GM21529 (cell line): ENCODE data around the gene ATP6V0C.
"Not testable (repeated sequence)": the region's sequence is repeated elsewhere in the genome, so short reads cannot be mapped to it uniquely, and the experiment has no call there.

Source experiments
- ATAC-seq: cut with Tn5 transposase; IDR thresholded peaks from one replicate; pipeline ENCODE4 v1.9.1; 2021; ENCODE audit not compliant: unreplicated experiment

ATP6V0C gene

GRCh38 chr16:2540912-2541311 lies 27.2 kb downstream of the ATP6V0C start:
- ATAC-seq, result not testable (repeated sequence)

- ATAC-seq, result not testable (repeated sequence)
These were observed 27.7 kb downstream of the ATP6V0C start for GRCh38 chr16:2541409-2541808.

DNA sequence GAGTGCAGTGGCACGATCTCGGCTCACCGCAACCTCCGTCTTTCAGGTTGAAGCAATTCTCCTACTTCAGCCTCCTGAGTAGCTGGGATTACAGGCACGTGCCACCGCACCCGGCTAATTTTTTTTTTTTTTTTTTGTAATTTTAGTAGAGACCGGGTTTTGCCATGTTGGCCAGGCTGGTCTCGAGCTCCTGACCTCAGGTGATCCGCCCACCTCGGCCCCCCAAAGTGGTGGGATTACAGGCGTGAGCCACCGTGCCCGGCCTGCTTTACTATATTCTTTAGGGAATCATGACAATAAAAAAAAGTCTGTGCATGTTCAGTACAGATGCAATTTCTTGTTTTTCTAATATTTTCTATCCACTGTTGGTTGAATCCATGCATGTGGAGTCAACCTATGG lies 30.0 kb downstream of the ATP6V0C start:
- ATAC-seq, result not testable (repeated sequence)

DNA sequence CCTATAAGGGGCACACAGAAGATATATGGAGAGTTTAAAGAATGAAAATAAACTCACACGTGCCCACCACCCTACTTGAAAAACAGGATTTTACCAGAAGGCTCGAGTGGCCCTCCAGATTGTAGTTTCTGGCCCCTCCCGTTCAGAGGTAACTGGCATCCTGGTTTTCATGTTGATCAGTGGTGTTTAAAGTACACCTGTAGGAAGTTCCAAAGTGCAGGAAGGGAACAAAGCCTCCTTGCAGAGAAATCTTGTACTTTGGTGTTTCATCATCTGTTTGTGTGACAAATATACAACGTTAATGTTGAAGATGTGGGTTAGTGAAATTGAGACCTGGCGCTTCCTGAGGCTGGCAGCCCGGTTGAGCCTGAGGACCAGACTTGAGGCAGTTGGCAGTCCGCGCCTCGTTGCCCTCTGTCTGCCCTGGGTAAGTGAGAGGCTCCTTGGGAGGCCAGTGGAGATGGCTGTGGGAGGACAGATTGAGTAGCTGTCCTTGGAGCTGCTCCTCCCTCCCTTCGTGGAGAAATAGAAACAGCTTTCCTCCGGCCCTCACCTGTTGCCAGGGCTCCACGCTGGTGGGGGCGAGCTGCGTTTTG lies 36.6 kb downstream of the ATP6V0C start:
- ATAC-seq, result not testable (repeated sequence)

GRCh38 chr16:2551420-2551889 lies 37.7 kb downstream of the ATP6V0C start:
- not testable (repeated sequence) for ATAC-seq

- not testable (repeated sequence) for ATAC-seq
These were observed 41.1 kb downstream of the ATP6V0C start for GRCh38 chr16:2554709-2555425.

DNA sequence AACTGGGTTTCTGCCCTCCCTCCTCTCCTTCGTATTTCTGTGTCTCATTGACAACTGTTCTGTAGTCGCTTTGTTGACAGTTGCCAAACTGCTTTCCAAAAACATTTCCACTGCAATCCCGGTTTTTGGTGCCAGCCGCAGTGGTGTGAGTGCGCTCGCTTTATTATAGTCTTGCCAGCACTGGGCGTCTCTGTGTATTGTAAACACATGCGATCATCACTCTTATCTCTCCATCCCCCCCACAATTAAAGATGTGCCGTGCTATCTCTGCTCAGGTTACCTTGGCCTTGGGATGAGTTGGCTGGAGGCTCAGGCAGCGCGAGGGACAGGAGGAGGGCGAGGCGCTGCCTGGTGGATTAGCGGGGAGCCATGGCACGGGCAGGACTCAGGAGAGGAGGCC lies 43.4 kb downstream of the ATP6V0C start:
- not testable (repeated sequence) for ATAC-seq

- peak; percentile 53 for ATAC-seq
These were observed 46.5 kb downstream of the ATP6V0C start for GRCh38 chr16:2560131-2560797.

- peak; percentile 43 for ATAC-seq
These were observed 47.0 kb downstream of the ATP6V0C start for GRCh38 chr16:2560798-2561133.

DNA sequence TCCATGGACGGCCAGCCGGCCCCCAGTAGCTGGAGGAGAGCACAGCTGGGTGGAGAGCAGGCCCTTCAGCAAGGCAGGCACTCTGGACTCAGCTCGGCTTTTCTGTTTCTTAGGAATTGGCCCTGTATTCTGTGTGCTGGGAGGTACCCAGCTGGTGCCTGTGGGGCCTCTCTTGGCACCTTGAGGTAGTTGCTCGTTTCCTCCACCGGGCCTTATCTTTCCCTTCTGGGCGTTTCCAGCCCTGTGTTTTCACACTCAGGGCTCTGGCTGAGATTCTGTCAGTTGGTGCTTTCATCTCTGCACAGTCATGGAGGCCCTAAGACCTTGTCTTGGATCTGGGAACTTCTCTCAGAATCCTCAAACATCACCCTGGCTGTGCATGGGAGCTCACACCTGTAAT lies 53.8 kb downstream of the ATP6V0C start:
- not testable (repeated sequence) for ATAC-seq

- not testable (repeated sequence) for ATAC-seq
These were observed 54.8 kb downstream of the ATP6V0C start for GRCh38 chr16:2568573-2568972.
